H9 (cell line): Measurements from ENCODE around the gene PDK2. TPM values are rescaled to one million over a fixed set of nuclear protein-coding genes. Genes with fewer than 3 reads are reported as not detected.

Source experiments
- DNase-seq: peaks from one replicate; pipeline ENCODE4 v3.0.0-alpha.2; 2017
- H2AFZ ChIP-seq: one replicate; pipeline ENCODE4 v1.6.1; 2013; ENCODE audit warnings: mild to moderate bottlenecking, low read length, control low read depth, moderate library complexity
- H2AK5ac ChIP-seq: 2 replicates; pipeline ENCODE4 v1.6.1; 2013; ENCODE audit warnings: low read length, control low read depth, mixed read lengths; ENCODE audit not compliant: insufficient read length
- H2BK120ac ChIP-seq: one replicate; pipeline ENCODE4 v1.6.1; 2013; ENCODE audit warnings: low read depth, mild to moderate bottlenecking, low read length, control low read depth, inconsistent platforms; ENCODE audit not compliant: poor library complexity, severe bottlenecking
- H2BK12ac ChIP-seq: 2 replicates; pipeline ENCODE4 v1.6.1; 2013; ENCODE audit warnings: low read length, control low read depth, mixed read lengths, low read depth; ENCODE audit not compliant: insufficient read length
- H2BK15ac ChIP-seq: 2 replicates; pipeline ENCODE4 v1.6.1; 2013; ENCODE audit warnings: low read depth, low read length, control low read depth
- H2BK20ac ChIP-seq: one replicate; pipeline ENCODE4 v1.6.1; 2013; ENCODE audit warnings: low read depth, mild to moderate bottlenecking, low read length, control low read depth, inconsistent platforms; ENCODE audit not compliant: poor library complexity, severe bottlenecking
- H2BK5ac ChIP-seq: 2 replicates; pipeline ENCODE4 v1.6.1; 2013; ENCODE audit warnings: low read length, control low read depth, mixed read lengths; ENCODE audit not compliant: insufficient read length
- H3K14ac ChIP-seq: 2 replicates; pipeline ENCODE4 v1.6.1; 2013; ENCODE audit warnings: low read length, control low read depth; ENCODE audit not compliant: insufficient read depth
- H3K18ac ChIP-seq: 2 replicates; pipeline ENCODE4 v1.6.1; 2013; ENCODE audit warnings: low read depth, mild to moderate bottlenecking, mixed read lengths, low read length, control low read depth; ENCODE audit not compliant: insufficient read length
- H3K23ac ChIP-seq: 2 replicates; pipeline ENCODE4 v1.6.1; 2013; ENCODE audit warnings: low read length, control low read depth, mixed read lengths, low read depth; ENCODE audit not compliant: insufficient read length
- H3K23me2 ChIP-seq: 2 replicates; pipeline ENCODE4 v1.6.1; 2013; ENCODE audit warnings: low read depth, mild to moderate bottlenecking, mixed read lengths, low read length, control low read depth; ENCODE audit not compliant: insufficient read length, poor library complexity, severe bottlenecking
- H3K27ac ChIP-seq: 2 replicates; pipeline ENCODE4 v1.5.1; 2013; ENCODE audit warnings: low read length, control low read depth, mixed read lengths, low read depth; ENCODE audit not compliant: insufficient read length
- H3K27me3 ChIP-seq: 2 replicates; pipeline ENCODE4 v1.6.1; 2013; ENCODE audit warnings: low read length, control low read depth, inconsistent platforms; ENCODE audit not compliant: insufficient read depth
- H3K4ac ChIP-seq: 2 replicates; pipeline ENCODE4 v1.6.1; 2013; ENCODE audit warnings: low read depth, mild to moderate bottlenecking, control low read depth, inconsistent platforms, low read length, moderate library complexity
- H3K4me1 ChIP-seq: 2 replicates; pipeline ENCODE4 v1.6.1; 2013; ENCODE audit warnings: low read length, control low read depth, inconsistent platforms; ENCODE audit not compliant: insufficient read depth
- H3K4me2 ChIP-seq: 2 replicates; pipeline ENCODE4 v1.6.1; 2013; ENCODE audit warnings: low read length, control low read depth, mixed read lengths; ENCODE audit not compliant: insufficient read length, insufficient read depth
- H3K56ac ChIP-seq: 2 replicates; pipeline ENCODE4 v1.6.1; 2013; ENCODE audit warnings: low read depth, mild to moderate bottlenecking, mixed read lengths, low read length, control low read depth; ENCODE audit not compliant: insufficient read length
- H3K79me1 ChIP-seq: 2 replicates; pipeline ENCODE4 v1.6.1; 2013; ENCODE audit warnings: low read depth, mild to moderate bottlenecking, moderate library complexity, low read length, control low read depth, inconsistent platforms; ENCODE audit not compliant: insufficient read depth, poor library complexity, severe bottlenecking
- H3K79me2 ChIP-seq: 2 replicates; pipeline ENCODE4 v1.6.1; 2013; ENCODE audit warnings: low read length, control low read depth, inconsistent platforms; ENCODE audit not compliant: insufficient read depth
- H3K9ac ChIP-seq: 2 replicates; pipeline ENCODE4 v1.6.1; 2013; ENCODE audit warnings: low read length, control low read depth, mixed read lengths; ENCODE audit not compliant: insufficient read length; ENCODE audit errors: extremely low read depth
- H3K9me3 ChIP-seq: one replicate; pipeline ENCODE4 v1.6.1; 2013; ENCODE audit warnings: low read depth, low read length, inconsistent platforms; ENCODE audit not compliant: control insufficient read depth
- H3T11ph ChIP-seq: one replicate; pipeline ENCODE4 v1.6.1; 2013; ENCODE audit warnings: mild to moderate bottlenecking, low read length, control low read depth, inconsistent platforms
- H4K20me1 ChIP-seq: one replicate; pipeline ENCODE4 v1.6.1; 2013; ENCODE audit not compliant: control insufficient read depth, insufficient read length, insufficient read depth
- H4K5ac ChIP-seq: 2 replicates; pipeline ENCODE4 v1.6.1; 2013; ENCODE audit warnings: low read depth, mild to moderate bottlenecking, mixed read lengths, low read length, control low read depth; ENCODE audit not compliant: insufficient read length
- H4K8ac ChIP-seq: replicated peaks from 2 replicates; pipeline ENCODE4 v1.6.1; 2013; ENCODE audit warnings: low read length, control low read depth, mixed read lengths, low read depth; ENCODE audit not compliant: insufficient read length
- H4K91ac ChIP-seq: 2 replicates; pipeline ENCODE4 v1.6.1; 2013; ENCODE audit warnings: low read depth, mild to moderate bottlenecking, moderate library complexity, mixed read lengths, low read length, control low read depth; ENCODE audit not compliant: insufficient read length
- H3K27ac Mint-ChIP-seq, 3 experiments: 2 replicates in 2 of 3; 3 replicates in 1 of 3; pipeline ENCODE4 v1.8.0; 2020 to 2021; ENCODE audit warnings: mixed read lengths in 3 of 3, mild to moderate bottlenecking in 1 of 3, moderate library complexity in 1 of 3
- H3K27me3 Mint-ChIP-seq: 2 replicates; pipeline ENCODE4 v1.8.0; 2021; ENCODE audit warnings: low read depth, mild to moderate bottlenecking, moderate library complexity, mixed read lengths
- H3K36me3 Mint-ChIP-seq, 3 experiments: 2 replicates in 2 of 3; 3 replicates in 1 of 3; pipeline ENCODE4 v1.8.0; 2020 to 2021; ENCODE audit warnings: low read depth in 3 of 3, mixed read lengths in 3 of 3; ENCODE audit not compliant: insufficient read depth in 1 of 3
- H3K4me1 Mint-ChIP-seq, 2 experiments: 2 replicates each; pipeline ENCODE4 v1.8.0; 2020; ENCODE audit warnings: mixed read lengths in 2 of 2
- H3K4me3 Mint-ChIP-seq, 2 experiments: 2 replicates in 1 of 2; 3 replicates in 1 of 2; pipeline ENCODE4 v1.8.0; 2020 to 2021; ENCODE audit warnings: mild to moderate bottlenecking in 2 of 2, mixed read lengths in 2 of 2, moderate library complexity in 1 of 2
- H3K9me3 Mint-ChIP-seq, 2 experiments: 2 replicates in 1 of 2; 3 replicates in 1 of 2; pipeline ENCODE4 v1.8.0; 2020; ENCODE audit warnings: mild to moderate bottlenecking in 2 of 2, mixed read lengths in 2 of 2, moderate library complexity in 1 of 2
- WGBS: extraction: QIAGEN DNeasy Blood & Tissue Kit; methylation state at CpG from one replicate; pipeline ENCODE4 v1.1.7; 2013; ENCODE audit warnings: missing lambda C conversion rate, low lambda C conversion rate, mixed read lengths; ENCODE audit not compliant: insufficient read length; ENCODE audit errors: extremely low coverage; 5-methylcytosine and 5-hydroxymethylcytosine counted together
- total RNA-seq: library from RNA; stranded (reverse); gene quantifications from 2 replicates; pipeline ENCODE4 v1.2.1, GENCODE V29; 2021
- TF ChIP-seq, protein P1 (sequence below): fragments of 200-600 bp; sonication (generic); conservative IDR thresholded peaks from 3 replicates; pipeline ENCODE4 v1.8.0; 2021; ENCODE audit warnings: antibody characterized with exemption, mild to moderate bottlenecking

The PDK2 gene
- total RNA-seq, 1 experiment from 2014 or later, result 19.9 TPM

DNA sequence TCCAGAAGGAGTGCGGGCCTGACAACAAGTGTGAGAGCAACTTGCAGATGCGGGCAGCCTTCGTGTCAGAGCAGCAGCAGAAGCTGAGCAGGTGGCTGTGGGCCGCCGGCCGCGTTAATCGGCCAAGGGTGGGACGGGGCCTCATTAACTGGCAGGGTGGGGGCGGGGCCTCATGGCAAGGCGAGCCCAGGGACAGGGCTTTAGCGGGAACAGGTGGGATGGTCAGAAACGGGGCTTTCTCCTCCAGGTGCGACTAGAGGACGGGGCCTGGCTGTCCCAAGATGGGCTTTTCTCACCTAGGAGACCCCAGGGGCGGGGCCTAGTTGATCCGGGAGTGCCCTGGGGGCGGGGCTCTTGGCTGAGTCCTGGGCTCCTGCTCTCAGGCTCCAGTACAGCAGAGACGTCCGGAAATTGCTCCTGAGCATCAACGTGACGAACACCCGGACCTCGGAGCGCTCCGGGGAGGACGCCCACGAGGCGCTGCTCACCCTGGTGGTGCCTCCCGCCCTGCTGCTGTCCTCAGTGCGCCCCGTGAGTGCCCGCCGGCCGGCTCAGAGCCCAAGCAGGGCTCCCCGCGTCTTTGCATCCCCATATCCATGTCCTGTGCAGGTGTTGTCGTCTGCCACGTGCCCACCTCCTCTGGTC lies 18.4 kb upstream of the PDK2 start:
- peaks cover 0 to 13% of the 10 kb centered on the region in 2 experiments; a peak in 3 of 4 replicates for H3K4me1 Mint-ChIP-seq
- Histone ChIP-seq H2BK120ac (no peak overlapping the region), H3K14ac (no peak overlapping the region), H4K8ac (no peak overlapping the region), H3K79me1 (no peaks in the 10 kb centered on the region), H2BK15ac (no peak overlapping the region), H3K9ac (no peak overlapping the region), H3K4ac (no peak overlapping the region), H3K23ac (no peak overlapping the region), H3K4me2 (no peak overlapping the region), H2AK5ac (no peak overlapping the region), H3K27me3 (no peaks in the 10 kb centered on the region), H2BK12ac (no peak overlapping the region), H3K9me3 (no peaks in the 10 kb centered on the region), H3K18ac (no peak overlapping the region), H3T11ph (no peak overlapping the region), H3K79me2 (no peaks in the 10 kb centered on the region), H4K20me1 (no peaks in the 10 kb centered on the region), H3K23me2 (no peaks in the 10 kb centered on the region), H4K5ac (no peak overlapping the region), H3K4me1 (no peaks in the 10 kb centered on the region), H2BK5ac (no peak overlapping the region), H4K91ac (no peak overlapping the region), H2AFZ (no peak overlapping the region), H3K27ac (no peak overlapping the region), H2BK20ac (no peak overlapping the region), H3K56ac (no peak overlapping the region)
- H3K27me3 Mint-ChIP-seq, result peaks cover 1% of the 10 kb centered on the region; the same call in 1 of the 2 replicates
- TF ChIP-seq, protein P1, sequence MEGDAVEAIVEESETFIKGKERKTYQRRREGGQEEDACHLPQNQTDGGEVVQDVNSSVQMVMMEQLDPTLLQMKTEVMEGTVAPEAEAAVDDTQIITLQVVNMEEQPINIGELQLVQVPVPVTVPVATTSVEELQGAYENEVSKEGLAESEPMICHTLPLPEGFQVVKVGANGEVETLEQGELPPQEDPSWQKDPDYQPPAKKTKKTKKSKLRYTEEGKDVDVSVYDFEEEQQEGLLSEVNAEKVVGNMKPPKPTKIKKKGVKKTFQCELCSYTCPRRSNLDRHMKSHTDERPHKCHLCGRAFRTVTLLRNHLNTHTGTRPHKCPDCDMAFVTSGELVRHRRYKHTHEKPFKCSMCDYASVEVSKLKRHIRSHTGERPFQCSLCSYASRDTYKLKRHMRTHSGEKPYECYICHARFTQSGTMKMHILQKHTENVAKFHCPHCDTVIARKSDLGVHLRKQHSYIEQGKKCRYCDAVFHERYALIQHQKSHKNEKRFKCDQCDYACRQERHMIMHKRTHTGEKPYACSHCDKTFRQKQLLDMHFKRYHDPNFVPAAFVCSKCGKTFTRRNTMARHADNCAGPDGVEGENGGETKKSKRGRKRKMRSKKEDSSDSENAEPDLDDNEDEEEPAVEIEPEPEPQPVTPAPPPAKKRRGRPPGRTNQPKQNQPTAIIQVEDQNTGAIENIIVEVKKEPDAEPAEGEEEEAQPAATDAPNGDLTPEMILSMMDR, result no peak
- H3K9me3 Mint-ChIP-seq, result peaks cover 0 to 2% of the 10 kb centered on the region in 2 experiments; a peak in 2 of 5 replicates
- no peak overlapping the region for H3K4me3 Mint-ChIP-seq
- no peak overlapping the region for H3K27ac Mint-ChIP-seq
- DNase-seq, result peak; percentile 91
- no CpG with 5 or more reads among the region's 39 CpGs for WGBS
- H3K36me3 Mint-ChIP-seq, result peaks cover 4 to 25% (median 5%) of the 10 kb centered on the region in 3 experiments
